Neutrophil (primary cell): ENCODE results near the gene MYOM1.
"Not testable (repeated sequence)": the region's sequence is repeated elsewhere in the genome, so short reads cannot be mapped to it uniquely, and the experiment has no call there.

Experiments
- H3K27ac ChIP-seq: fragments of 200-600 bp; sonication (generic); 2 replicates; pipeline ENCODE4 v1.5.1; 2016; ENCODE audit warnings: mild to moderate bottlenecking, moderate library complexity
- H3K27me3 ChIP-seq: fragments of 200-600 bp; sonication (generic); 2 replicates; pipeline ENCODE4 v1.6.0; 2016; ENCODE audit warnings: mild to moderate bottlenecking
- H3K36me3 ChIP-seq: fragments of 200-600 bp; sonication (generic); 2 replicates; pipeline ENCODE4 v1.5.1; 2017
- H3K4me1 ChIP-seq, 2 experiments: fragments of 200-600 bp in 1 of 2; sonication (generic) in 1 of 2; 1 replicate in 1 of 2; 2 replicates in 1 of 2; pipeline versions ENCODE4 v1.5.1 to v1.6.1; 2013 to 2016; ENCODE audit warnings: low read depth in 1 of 2, low read length in 1 of 2, mild to moderate bottlenecking in 1 of 2, moderate library complexity in 1 of 2; ENCODE audit not compliant: control insufficient read depth in 1 of 2, insufficient read depth in 1 of 2
- H3K4me3 ChIP-seq, 2 experiments: fragments of 200-600 bp in 1 of 2; sonication (generic) in 1 of 2; 1 replicate in 1 of 2; 2 replicates in 1 of 2; pipeline ENCODE4 v1.5.1; 2013 to 2016; ENCODE audit warnings: low read depth in 1 of 2, low read length in 1 of 2, mild to moderate bottlenecking in 1 of 2, moderate library complexity in 1 of 2
- H3K9me3 ChIP-seq: fragments of 200-600 bp; sonication (generic); 2 replicates; pipeline ENCODE4 v1.5.1; 2016
- CTCF ChIP-seq: fragments of 200-600 bp; sonication (generic); IDR thresholded peaks from 2 replicates; pipeline ENCODE4 v1.5.1; 2016; ENCODE audit warnings: antibody characterized with exemption

MYOM1 gene

GRCh38 chr18:3084206-3084605, 135.6 kb downstream of the MYOM1 start:
- no peak for TF ChIP-seq CTCF
- Histone ChIP-seq H3K9me3 (no peaks in the 10 kb centered on the region), H3K4me1 (no peaks in the 10 kb centered on the region), H3K36me3 (no peaks in the 10 kb centered on the region), H3K27ac (no peak overlapping the region), H3K27me3 (no peaks in the 10 kb centered on the region), H3K4me3 (no peak overlapping the region)

DNA sequence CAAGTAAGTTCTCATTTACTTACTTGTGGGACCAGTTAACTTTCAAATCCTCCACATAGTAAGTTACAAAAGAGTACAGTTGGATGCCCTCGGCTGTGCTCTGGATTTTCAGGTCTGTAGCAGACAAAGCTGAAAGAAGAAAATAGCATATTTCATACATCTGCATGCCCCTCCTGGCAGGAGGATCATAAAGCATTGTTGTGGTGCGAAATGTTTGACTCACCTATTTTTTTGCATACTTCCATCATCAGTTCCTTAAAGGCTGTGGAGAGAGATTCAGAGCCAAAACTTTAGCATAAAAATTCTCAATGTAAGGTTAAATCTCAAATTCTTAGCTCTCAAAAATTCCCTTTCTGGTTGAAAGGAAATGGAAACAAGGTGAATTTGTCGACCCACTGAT, 136.0 kb downstream of the MYOM1 start:
- TF ChIP-seq CTCF, result no peak
- H3K27ac ChIP-seq, result no peak overlapping the region

GRCh38 chr18:3081584-3081991, 138.2 kb downstream of the MYOM1 start:
- no peak overlapping the region for H3K27ac ChIP-seq
- H3K4me3 ChIP-seq, result no peak overlapping the region

More for the DNA sequence above, 136.0 kb downstream of the MYOM1 start:
- no peaks in the 10 kb centered on the region for H3K9me3 ChIP-seq
- H3K4me1 ChIP-seq, result no peaks in the 10 kb centered on the region
- H3K36me3 ChIP-seq, result no peaks in the 10 kb centered on the region
- no peak overlapping the region for H3K4me3 ChIP-seq
- no peaks in the 10 kb centered on the region for H3K27me3 ChIP-seq

GRCh38 chr18:3079653-3080052, 140.1 kb downstream of the MYOM1 start:
- H3K27ac ChIP-seq, result no peak overlapping the region
- no peaks in the 10 kb centered on the region for H3K27me3 ChIP-seq
- no peak overlapping the region for H3K4me3 ChIP-seq
- TF ChIP-seq CTCF, result no peak
- H3K9me3 ChIP-seq, result no peaks in the 10 kb centered on the region
- H3K36me3 ChIP-seq, result no peaks in the 10 kb centered on the region
- peaks cover 0 to under 1% of the 10 kb centered on the region in 2 experiments for H3K4me1 ChIP-seq

More at GRCh38 chr18:3081584-3081991, 138.2 kb downstream of the MYOM1 start:
- Histone ChIP-seq H3K4me1 (no peaks in the 10 kb centered on the region), H3K27me3 (no peaks in the 10 kb centered on the region), H3K36me3 (no peaks in the 10 kb centered on the region), H3K9me3 (no peaks in the 10 kb centered on the region)
- TF ChIP-seq CTCF, result no peak

DNA sequence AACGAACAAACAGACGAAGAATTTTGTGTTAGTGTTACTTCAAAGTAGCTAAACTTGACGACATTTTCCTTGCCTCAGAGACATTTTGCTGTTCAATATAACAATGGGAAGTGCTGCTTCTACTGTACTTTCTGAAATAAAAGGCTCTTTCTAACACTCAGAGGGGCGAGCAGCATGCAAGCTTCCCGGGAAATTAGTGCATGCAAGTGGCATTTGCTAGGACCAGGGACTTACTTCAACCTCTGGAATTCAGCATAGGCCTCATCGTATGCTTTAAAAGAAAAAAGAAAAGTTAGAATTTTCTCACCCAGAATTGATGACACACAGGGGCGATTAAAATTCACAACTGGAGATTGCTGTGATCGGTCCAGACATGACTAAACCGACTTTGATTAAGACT, 144.3 kb downstream of the MYOM1 start:
- Histone ChIP-seq H3K36me3 (no peaks in the 10 kb centered on the region), H3K27me3 (no peaks in the 10 kb centered on the region), H3K4me3 (no peak overlapping the region), H3K9me3 (no peaks in the 10 kb centered on the region), H3K4me1 (peaks cover 11 to 15% of the 10 kb centered on the region in 2 experiments), H3K27ac (no peak overlapping the region)
- TF ChIP-seq CTCF, result no peak

GRCh38 chr18:3074087-3074486, 145.7 kb downstream of the MYOM1 start:
- Histone ChIP-seq H3K4me1 (peaks cover 17 to 20% of the 10 kb centered on the region in 2 experiments), H3K9me3 (no peaks in the 10 kb centered on the region), H3K27me3 (no peaks in the 10 kb centered on the region), H3K4me3 (no peak overlapping the region), H3K36me3 (no peaks in the 10 kb centered on the region), H3K27ac (peak overlapping the region; percentile 58)
- TF ChIP-seq CTCF, result no peak

- H3K27ac ChIP-seq, result peak overlapping the region; percentile 58
- peaks cover 17 to 20% of the 10 kb centered on the region in 2 experiments for H3K4me1 ChIP-seq
- not testable (repeated sequence) for H3K9me3 ChIP-seq, H3K27me3 ChIP-seq, H3K36me3 ChIP-seq, H3K4me3 ChIP-seq
Measured at GRCh38 chr18:3073353-3073752, 146.4 kb downstream of the MYOM1 start.
